Measurements from ENCODE around the gene LIPT1. TPM values are rescaled to one million over a fixed set of nuclear protein-coding genes. Genes with fewer than 3 reads are reported as not detected.

Gene LIPT1
- polyA plus RNA-seq, 2 of the 4 experiments (the other 2 are of a cell fraction) = 4.8 to 10.9 TPM

DNA sequence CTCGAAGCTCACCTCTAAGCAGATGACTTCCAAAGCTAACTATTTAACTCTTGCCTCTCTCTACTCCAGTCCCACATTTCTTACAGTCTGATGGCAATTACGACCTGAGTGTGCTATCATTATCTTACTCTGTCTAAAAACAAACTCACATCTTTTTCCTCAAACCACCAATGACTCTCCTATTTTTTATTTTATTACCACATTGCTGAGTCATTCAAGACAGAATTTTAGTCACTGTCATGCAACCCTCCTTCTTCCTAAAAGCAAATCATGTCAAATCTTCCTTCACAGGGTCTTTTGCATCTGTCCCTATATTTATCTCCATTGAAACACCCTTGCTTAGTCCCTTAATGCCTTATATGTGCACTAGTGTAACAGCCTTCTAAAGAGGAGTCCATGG lies 47.9 kb upstream of the LIPT1 start:
- WGBS (ENCODE audit: missing lambda C conversion rate) = 35% methylated on average over 2 of the region's 2 CpGs
- H3K4me3 ChIP-seq = no peak overlapping the region
- H3K4me1 ChIP-seq = 0 out of 3 replicates have a peak, but pooled peaks cover 4% of the 10 kb centered on the region
- TF ChIP-seq MAFK (IDR thresholded peaks at IDR 0.05; ENCODE audit: partially characterized antibody) (peak; percentile 57), BCL3 (IDR thresholded peaks at IDR 0.05) (no peak), NFE2L2 (conservative IDR thresholded peaks at IDR 0.05; ENCODE audit: low read length) (peak; percentile 67)
- H3K27ac ChIP-seq = no peak overlapping the region
- ChIA-PET POLR2A (no interaction called here), CTCF (no interaction called here)
- no peak for FAIRE-seq
- no peak for DNase-seq (ENCODE audit: low read depth in 1 of 2, low spot score in 1 of 2)
- no peak for ATAC-seq
- no peaks in the 10 kb centered on the region for H3K9me3 ChIP-seq
- H3K4me2 ChIP-seq = no peak overlapping the region

- Histone ChIP-seq H3K27ac (no peak overlapping the region), H3K4me1 (0 out of 3 replicates have a peak, but pooled peaks cover 4% of the 10 kb centered on the region), H3K9me3 (no peaks in the 10 kb centered on the region), H3K4me2 (no peak overlapping the region), H3K4me3 (no peak overlapping the region)
- ChIA-PET POLR2A (no interaction called here), CTCF (no interaction called here)
- ATAC-seq (no peak), FAIRE-seq (no peak), DNase-seq (ENCODE audit: low read depth in 1 of 2, low spot score in 1 of 2) (no peak)
- WGBS (ENCODE audit: missing lambda C conversion rate) = 32% methylated on average over 2 of the region's 2 CpGs
- TF ChIP-seq ZFP36 (IDR thresholded peaks at IDR 0.05; ENCODE audit: borderline replicate concordance, partially characterized antibody) (no peak), EHMT2 (IDR thresholded peaks at IDR 0.05; ENCODE audit: low read depth) (no peak), MAZ (IDR thresholded peaks at IDR 0.05; ENCODE audit: borderline replicate concordance, low read depth, low read length) (no peak), CHD2 (IDR thresholded peaks at IDR 0.05; ENCODE audit: low read length, partially characterized antibody) (no peak), USF2 (IDR thresholded peaks at IDR 0.05) (no peak), EHF (CRISPR knock-in tag; IDR thresholded peaks at IDR 0.05) (no peak), RARB (CRISPR knock-in tag; IDR thresholded peaks at IDR 0.05) (no peak), POLR2AphosphoS2 (conservative IDR thresholded peaks at IDR 0.05; ENCODE audit: low read length) (no peak)
Observed at GRCh38 chr2:99111236-99111635, 43.5 kb upstream of the LIPT1 start.

DNA sequence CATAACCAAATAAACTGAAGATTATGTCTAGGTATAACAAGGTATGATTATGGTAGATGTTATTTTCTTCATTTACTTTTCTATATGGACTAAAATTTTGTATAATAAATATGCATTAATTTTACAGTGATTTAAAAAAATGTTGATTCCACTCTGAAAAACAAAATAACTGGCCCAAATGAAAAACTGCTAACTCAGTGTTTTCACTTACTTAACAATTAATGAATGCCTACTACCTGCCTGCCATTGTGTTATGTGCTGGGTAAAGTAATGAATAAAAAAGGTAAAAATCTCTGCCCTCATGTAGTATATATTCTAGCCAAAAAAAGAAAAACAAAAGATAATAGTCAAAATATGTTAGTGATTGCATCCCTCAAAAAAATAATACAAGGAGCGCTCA lies 42.8 kb upstream of the LIPT1 start:
- WGBS (ENCODE audit: missing lambda C conversion rate) = 94% methylated on average over 1 of the region's 1 CpG
- H3K27ac ChIP-seq = no peak overlapping the region
- ATAC-seq (no peak), FAIRE-seq (no peak), DNase-seq (ENCODE audit: low read depth in 1 of 2, low spot score in 1 of 2) (no peak)
- POLR2A ChIA-PET = no interaction called here
- H3K4me2 ChIP-seq = no peak overlapping the region
- 0 out of 3 replicates have a peak, but pooled peaks cover 2% of the 10 kb centered on the region for H3K4me1 ChIP-seq
- CTCF ChIA-PET = no interaction called here
- no peak overlapping the region for H3K4me3 ChIP-seq
- peak; percentile 62 for TF ChIP-seq MAFK (IDR thresholded peaks at IDR 0.05; ENCODE audit: partially characterized antibody)
- TF ChIP-seq HOXA7 (CRISPR knock-in tag; IDR thresholded peaks at IDR 0.05) = no peak
- no peaks in the 10 kb centered on the region for H3K9me3 ChIP-seq

GRCh38 chr2:99112617-99113016 lies 42.1 kb upstream of the LIPT1 start:
- H3K27ac ChIP-seq = no peak overlapping the region
- no peak overlapping the region for H3K4me3 ChIP-seq
- no peak for TF ChIP-seq NR3C1 (IDR thresholded peaks at IDR 0.05)
- no peak for TF ChIP-seq RCOR1 (IDR thresholded peaks at IDR 0.05; ENCODE audit: low read depth, low read length)
- no peak for TF ChIP-seq CBX8 (IDR thresholded peaks at IDR 0.05)
- no peak for TF ChIP-seq EHMT2 (IDR thresholded peaks at IDR 0.05; ENCODE audit: low read depth)
- no peak for TF ChIP-seq ATOH8 (CRISPR knock-in tag; IDR thresholded peaks at IDR 0.05; ENCODE audit: low read depth)
- TF ChIP-seq SREBF2 (IDR thresholded peaks at IDR 0.05) = no peak
- no peak for TF ChIP-seq JUN (IDR thresholded peaks at IDR 0.05)
- no peak for TF ChIP-seq HOXA7 (CRISPR knock-in tag; IDR thresholded peaks at IDR 0.05)
- TF ChIP-seq MAZ (IDR thresholded peaks at IDR 0.05; ENCODE audit: borderline replicate concordance, low read depth, low read length) = no peak
- TF ChIP-seq HEYL (CRISPR knock-in tag; IDR thresholded peaks at IDR 0.05) = no peak
- TF ChIP-seq RNF2 (IDR thresholded peaks at IDR 0.05; ENCODE audit: borderline replicate concordance, low read depth) = no peak
- TF ChIP-seq NFE2L2 (conservative IDR thresholded peaks at IDR 0.05; ENCODE audit: low read length) = no peak
- ChIA-PET POLR2A (no interaction called here), CTCF (interaction anchor here (1.1 kb wide), 1 partner anchor 63 kb away, joined by 3 read pairs; no protein-coding TSS in a partner anchor)
- no peak overlapping the region for H3K4me2 ChIP-seq
- H3K4me1 ChIP-seq = no peaks in the 10 kb centered on the region
- DNase-seq (ENCODE audit: low read depth in 1 of 2, low spot score in 1 of 2) (no peak), FAIRE-seq (no peak), ATAC-seq (no peak)
- WGBS (ENCODE audit: missing lambda C conversion rate) = 68% methylated on average over 4 of the region's 4 CpGs
- no peaks in the 10 kb centered on the region for H3K9me3 ChIP-seq
